ENCODE measurements around the gene PPP1R12B.
"Not testable (repeated sequence)": the region's sequence is repeated elsewhere in the genome, so short reads cannot be mapped to it uniquely, and the experiment has no call there.

Gene PPP1R12B

GRCh38 chr1:202488178-202488649, 139.7 kb downstream of the PPP1R12B start:
- not testable (repeated sequence) for DNase-seq (ENCODE audit: low spot score)

- DNase-seq (ENCODE audit: low spot score), result not testable (repeated sequence)
Measured at GRCh38 chr1:202489101-202489500, 140.6 kb downstream of the PPP1R12B start.

GRCh38 chr1:202493112-202493511, 144.6 kb downstream of the PPP1R12B start:
- DNase-seq (ENCODE audit: low spot score), result not testable (repeated sequence)

GRCh38 chr1:202498542-202498941, 150.0 kb downstream of the PPP1R12B start:
- no peak for DNase-seq (ENCODE audit: low spot score)

GRCh38 chr1:202499997-202500396, 151.5 kb downstream of the PPP1R12B start:
- DNase-seq (ENCODE audit: low spot score), result not testable (repeated sequence)

GRCh38 chr1:202501281-202501680, 152.8 kb downstream of the PPP1R12B start:
- peak; percentile 44 for DNase-seq (ENCODE audit: low spot score)

GRCh38 chr1:202505356-202505755, 156.9 kb downstream of the PPP1R12B start:
- DNase-seq (ENCODE audit: low spot score), result no peak

GRCh38 chr1:202505880-202506575, 157.5 kb downstream of the PPP1R12B start:
- DNase-seq (ENCODE audit: low spot score), result not testable (repeated sequence)

- not testable (repeated sequence) for DNase-seq (ENCODE audit: low spot score)
Measured at GRCh38 chr1:202508863-202509262, 160.4 kb downstream of the PPP1R12B start.

- not testable (repeated sequence) for DNase-seq (ENCODE audit: low spot score)
Measured at GRCh38 chr1:202513875-202514274, 165.4 kb downstream of the PPP1R12B start.

- no peak for DNase-seq (ENCODE audit: low spot score)
Measured at GRCh38 chr1:202516434-202516877, 168.0 kb downstream of the PPP1R12B start.

GRCh38 chr1:202517146-202517545, 168.6 kb downstream of the PPP1R12B start:
- not testable (repeated sequence) for DNase-seq (ENCODE audit: low spot score)

GRCh38 chr1:202518180-202518579, 169.7 kb downstream of the PPP1R12B start:
- DNase-seq (ENCODE audit: low spot score), result not testable (repeated sequence)

GRCh38 chr1:202518905-202519304, 170.4 kb downstream of the PPP1R12B start:
- not testable (repeated sequence) for DNase-seq (ENCODE audit: low spot score)

- not testable (repeated sequence) for DNase-seq (ENCODE audit: low spot score)
Measured at GRCh38 chr1:202520129-202520856, 171.8 kb downstream of the PPP1R12B start.

- not testable (repeated sequence) for DNase-seq (ENCODE audit: low spot score)
Measured at GRCh38 chr1:202520857-202521216, 172.3 kb downstream of the PPP1R12B start.

- not testable (repeated sequence) for DNase-seq (ENCODE audit: low spot score)
Measured at GRCh38 chr1:202521484-202521883, 173.0 kb downstream of the PPP1R12B start.

- no peak for DNase-seq (ENCODE audit: low spot score)
Measured at GRCh38 chr1:202521886-202522285, 173.4 kb downstream of the PPP1R12B start.

GRCh38 chr1:202526056-202526455, 177.6 kb downstream of the PPP1R12B start:
- not testable (repeated sequence) for DNase-seq (ENCODE audit: low spot score)

GRCh38 chr1:202528096-202528722, 179.7 kb downstream of the PPP1R12B start:
- not testable (repeated sequence) for DNase-seq (ENCODE audit: low spot score)

GRCh38 chr1:202530686-202531085, 182.2 kb downstream of the PPP1R12B start:
- DNase-seq (ENCODE audit: low spot score), result not testable (repeated sequence)

- DNase-seq (ENCODE audit: low spot score), result no peak
Measured at GRCh38 chr1:202531472-202531811, 182.9 kb downstream of the PPP1R12B start.
